Retinal pigment epithelial cell (primary cell): ENCODE results near the gene C11orf21.

Experiments
- DNase-seq: peaks from one replicate; pipeline ENCODE4 v3.0.0-alpha.2; 2010; ENCODE audit warnings: low read depth
- H3K4me3 ChIP-seq: 2 replicates; pipeline ENCODE4 v1.5.1; 2011; ENCODE audit warnings: mild to moderate bottlenecking, low read length, control low read depth, moderate library complexity
- CTCF ChIP-seq: conservative IDR thresholded peaks from 2 replicates; pipeline ENCODE4 v1.5.1; 2011; ENCODE audit warnings: low read depth, low read length, control low read depth, inconsistent platforms

C11orf21 gene

GRCh38 chr11:2320568-2321310, 19.0 kb upstream of the C11orf21 start:
- DNase-seq = no peak
- H3K4me3 ChIP-seq = no peak overlapping the region
- no peak for TF ChIP-seq CTCF

- TF ChIP-seq CTCF = no peak
- no peak overlapping the region for H3K4me3 ChIP-seq
- no peak for DNase-seq
These were observed 18.2 kb upstream of the C11orf21 start for GRCh38 chr11:2319791-2320472.

GRCh38 chr11:2318707-2319106, 17.0 kb upstream of the C11orf21 start:
- TF ChIP-seq CTCF = no peak
- DNase-seq = no peak
- H3K4me3 ChIP-seq = no peak overlapping the region

- no peak for TF ChIP-seq CTCF
- H3K4me3 ChIP-seq = no peak overlapping the region
- no peak for DNase-seq
These were observed 16.4 kb upstream of the C11orf21 start for GRCh38 chr11:2318123-2318522.

GRCh38 chr11:2317354-2318050, 15.8 kb upstream of the C11orf21 start:
- H3K4me3 ChIP-seq = no peak overlapping the region
- TF ChIP-seq CTCF = no peak
- no peak for DNase-seq

GRCh38 chr11:2316963-2317244, 15.2 kb upstream of the C11orf21 start:
- no peak for DNase-seq
- H3K4me3 ChIP-seq = no peak overlapping the region
- TF ChIP-seq CTCF = no peak
